Left ventricle myocardium superior (tissue), 1 donor: ENCODE results near the gene DECR2. TPM values are rescaled to one million over a fixed set of nuclear protein-coding genes. Genes with fewer than 3 reads are reported as not detected.

Source experiments
- ATAC-seq: fragments of 200-7000 bp; cut with Tn5 transposase; one replicate; pipeline ENCODE4 v1.9.1; 2020; ENCODE audit warnings: mild to moderate bottlenecking, moderate library complexity
- DNase-seq: peaks from one replicate; pipeline ENCODE4 v3.0.0-alpha.2; 2020
- intact Hi-C: fragments of 100-400 bp; cut with micrococcal nuclease; formaldehyde crosslinking; loops from one replicate; pipeline ENCODE4 v1.11.0; 2022
- total RNA-seq: library from RNA; stranded (reverse); fragmentation: NEBNext Ultra II Directional; extraction: Animal tissue kit (Norgen Biotek cat#: 25700); gene quantifications from one replicate; pipeline ENCODE4 v1.2.1, GENCODE V29; 2021
- donor health status: DM: no; HTN: yes; CAD: no; lungs with severe emphysema.

DECR2 gene
- total RNA-seq, 1 donor from 2014 or later = 9.8 TPM

GRCh38 chr16:364595-365491 is 36.8 kb upstream of the DECR2 start:
- DNase-seq (no peak), ATAC-seq (no peak)
- intact Hi-C loops = no loop called here

- intact Hi-C loops = no loop called here
- ATAC-seq (no peak), DNase-seq (no peak)
These were observed 35.2 kb upstream of the DECR2 start for GRCh38 chr16:366476-366875.

GRCh38 chr16:367333-367903 is 34.3 kb upstream of the DECR2 start:
- intact Hi-C loops = no loop called here
- ATAC-seq = no peak
- DNase-seq = no peak

GRCh38 chr16:368388-369158 is 33.1 kb upstream of the DECR2 start:
- ATAC-seq (no peak), DNase-seq (no peak)
- intact Hi-C loops = no loop called here

DNA sequence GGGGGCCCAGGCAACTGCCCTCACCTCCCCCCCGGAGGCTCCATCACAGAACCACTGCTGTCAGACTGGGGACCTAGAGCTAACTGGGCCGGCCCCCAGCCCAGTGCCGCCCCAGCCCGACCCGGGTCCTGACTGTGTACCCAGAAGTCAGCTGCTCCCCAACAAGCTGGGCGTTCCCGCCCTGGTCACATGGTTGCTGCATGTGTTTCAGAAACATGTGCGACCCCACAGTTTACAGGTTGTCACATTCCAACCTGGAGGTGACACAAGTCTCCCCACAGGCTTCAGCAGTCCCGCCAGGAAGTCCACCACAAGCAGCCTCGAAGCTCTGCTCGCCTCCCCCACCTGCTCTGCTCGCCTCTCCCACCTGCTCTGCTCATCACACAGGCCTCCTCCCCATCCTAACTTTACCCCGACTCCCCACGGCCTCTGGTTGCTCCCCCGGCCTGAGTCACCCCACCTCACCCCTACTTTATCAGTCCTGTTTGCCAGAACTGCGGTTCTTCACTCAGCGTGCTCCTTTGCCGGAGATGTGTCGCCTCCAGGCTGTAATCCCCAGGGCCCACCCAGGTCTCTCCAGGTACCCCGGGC is 32.3 kb upstream of the DECR2 start:
- ATAC-seq = no peak
- DNase-seq = no peak
- intact Hi-C loops = no loop called here

- DNase-seq (no peak), ATAC-seq (peak; percentile 55)
- intact Hi-C loops = no loop called here
These were observed 31.7 kb upstream of the DECR2 start for GRCh38 chr16:369866-370436.

DNA sequence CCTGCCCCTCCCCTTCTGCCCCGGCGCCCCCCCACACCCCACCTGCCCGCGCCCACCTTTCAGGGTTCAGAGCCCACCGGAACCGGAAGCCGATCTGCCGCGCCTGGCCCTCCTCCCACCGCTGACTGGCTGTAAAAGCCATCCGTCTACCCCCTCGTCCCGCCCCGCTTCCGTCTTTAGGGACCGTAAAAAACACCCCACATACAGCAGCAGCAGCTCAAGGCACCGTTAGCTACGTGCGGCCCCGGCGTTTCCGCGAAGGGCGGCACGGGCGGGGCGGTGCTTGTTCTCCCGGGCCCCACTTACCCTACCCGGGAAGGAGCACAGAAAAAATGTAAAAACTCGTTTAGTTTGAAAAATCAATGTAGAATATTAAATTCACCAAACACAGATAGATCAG is 31.2 kb upstream of the DECR2 start, which contains the start of gene MRPL28:
MRPL28 (minus strand) TSS at position 96 of the 400 bp plus-strand sequence. CDS start 320 bp downstream, outside the sequence.
- intact Hi-C loops = no loop called here
- peak; percentile 95 for ATAC-seq

DNA sequence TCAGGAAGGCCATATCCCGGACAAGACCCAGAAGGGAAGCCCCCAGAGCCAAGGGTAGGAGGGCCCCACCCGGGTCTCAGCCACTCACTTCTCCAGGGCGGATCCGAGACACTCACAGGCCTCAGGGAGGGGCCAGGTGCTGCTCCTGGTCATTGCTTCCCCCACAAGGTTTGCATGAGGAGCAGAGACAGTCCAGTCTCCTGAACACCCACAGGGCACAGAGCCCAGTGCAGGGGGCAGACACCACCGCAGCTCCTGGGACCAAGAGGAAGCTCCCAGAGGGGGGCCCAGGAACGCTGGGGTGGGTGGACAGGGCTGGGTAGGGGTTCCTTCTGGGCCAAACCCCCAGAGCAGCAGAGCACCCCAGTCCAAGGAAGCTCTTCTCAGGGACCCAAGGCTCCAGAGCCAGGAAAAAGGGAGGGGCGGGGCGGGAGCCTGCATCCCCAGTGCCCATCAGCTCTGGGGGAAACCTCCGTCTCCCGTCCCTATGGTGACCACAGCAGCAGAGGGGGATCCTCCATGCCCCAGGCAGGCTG is 30.6 kb upstream of the DECR2 start:
- ATAC-seq (peak; percentile 4), DNase-seq (no peak)
- intact Hi-C loops = no loop called here

More for the DNA sequence above, 31.2 kb upstream of the DECR2 start, which contains the start of gene MRPL28:
- DNase-seq = peak; percentile 96

DNA sequence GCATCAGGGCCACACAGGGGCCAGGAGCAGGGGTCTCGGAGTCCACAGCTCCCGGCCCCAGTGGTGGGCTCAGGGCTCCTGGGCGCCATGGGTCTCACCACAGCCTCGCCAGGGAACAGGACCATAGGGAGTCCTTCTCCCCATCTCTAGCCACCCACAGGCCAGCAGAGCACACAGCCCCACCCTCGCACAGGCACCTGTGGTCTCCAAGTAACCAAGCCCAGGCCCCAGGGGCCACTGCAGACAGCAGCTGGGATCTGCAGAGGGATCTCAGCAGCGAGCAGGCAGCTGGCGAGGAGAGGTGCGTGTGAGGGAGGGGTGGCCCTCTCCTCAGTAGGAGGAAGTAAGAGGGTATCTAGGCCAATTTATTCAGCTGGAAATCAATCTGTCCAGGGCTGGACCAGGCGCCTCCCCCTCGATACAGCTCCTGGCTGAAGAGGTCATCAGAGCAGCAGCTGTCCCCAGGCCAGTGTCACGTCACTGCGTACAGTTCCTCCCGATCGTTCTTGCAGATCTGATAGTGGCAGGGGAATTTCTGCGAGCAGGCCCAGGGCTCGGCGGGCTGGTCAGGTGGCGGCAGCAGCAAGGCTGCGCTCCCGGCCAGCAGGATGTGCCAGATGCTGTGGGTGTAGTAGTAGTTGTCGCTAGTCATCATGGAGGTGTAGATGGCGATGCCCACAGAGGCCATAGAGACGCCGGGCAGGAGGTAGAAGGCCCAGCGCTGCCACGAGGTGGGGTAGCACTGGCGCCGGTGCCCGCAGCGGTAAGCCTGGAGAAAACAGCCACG is 30.0 kb upstream of the DECR2 start:
- ATAC-seq = no peak
- intact Hi-C loops = no loop called here
- DNase-seq = no peak

- intact Hi-C loops = no loop called here
- DNase-seq (no peak), ATAC-seq (no peak)
These were observed 29.2 kb upstream of the DECR2 start for GRCh38 chr16:372302-372983.

GRCh38 chr16:373020-373598 is 28.6 kb upstream of the DECR2 start:
- ATAC-seq (no peak), DNase-seq (no peak)
- intact Hi-C loops = no loop called here

- intact Hi-C loops = no loop called here
- no peak for ATAC-seq
- DNase-seq = no peak
These were observed 27.7 kb upstream of the DECR2 start for GRCh38 chr16:373848-374615.

- intact Hi-C loops = no loop called here
- ATAC-seq (no peak), DNase-seq (no peak)
These were observed 27.1 kb upstream of the DECR2 start for GRCh38 chr16:374616-374926.

DNA sequence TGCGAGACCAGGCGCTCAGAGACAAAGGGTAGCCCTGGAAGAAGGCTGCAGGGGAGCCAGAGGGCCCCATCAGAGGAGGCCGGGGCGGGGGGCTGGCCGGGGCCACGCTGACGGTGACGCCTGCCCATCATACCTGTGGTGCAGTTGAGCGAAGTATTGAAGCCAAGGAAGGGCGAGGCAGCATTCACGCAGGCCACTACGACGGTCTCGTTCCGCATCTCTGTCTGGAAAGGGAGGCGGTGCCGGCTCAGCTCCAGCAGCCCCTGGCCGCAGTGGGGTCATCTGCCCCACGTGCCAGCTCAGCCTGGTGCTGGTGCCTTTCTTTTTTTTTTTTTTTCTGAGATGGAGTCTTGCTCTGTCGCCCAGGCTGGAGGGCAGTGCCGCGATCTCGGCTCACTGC is 26.5 kb upstream of the DECR2 start:
- intact Hi-C loops = no loop called here
- no peak for ATAC-seq
- no peak for DNase-seq

DNA sequence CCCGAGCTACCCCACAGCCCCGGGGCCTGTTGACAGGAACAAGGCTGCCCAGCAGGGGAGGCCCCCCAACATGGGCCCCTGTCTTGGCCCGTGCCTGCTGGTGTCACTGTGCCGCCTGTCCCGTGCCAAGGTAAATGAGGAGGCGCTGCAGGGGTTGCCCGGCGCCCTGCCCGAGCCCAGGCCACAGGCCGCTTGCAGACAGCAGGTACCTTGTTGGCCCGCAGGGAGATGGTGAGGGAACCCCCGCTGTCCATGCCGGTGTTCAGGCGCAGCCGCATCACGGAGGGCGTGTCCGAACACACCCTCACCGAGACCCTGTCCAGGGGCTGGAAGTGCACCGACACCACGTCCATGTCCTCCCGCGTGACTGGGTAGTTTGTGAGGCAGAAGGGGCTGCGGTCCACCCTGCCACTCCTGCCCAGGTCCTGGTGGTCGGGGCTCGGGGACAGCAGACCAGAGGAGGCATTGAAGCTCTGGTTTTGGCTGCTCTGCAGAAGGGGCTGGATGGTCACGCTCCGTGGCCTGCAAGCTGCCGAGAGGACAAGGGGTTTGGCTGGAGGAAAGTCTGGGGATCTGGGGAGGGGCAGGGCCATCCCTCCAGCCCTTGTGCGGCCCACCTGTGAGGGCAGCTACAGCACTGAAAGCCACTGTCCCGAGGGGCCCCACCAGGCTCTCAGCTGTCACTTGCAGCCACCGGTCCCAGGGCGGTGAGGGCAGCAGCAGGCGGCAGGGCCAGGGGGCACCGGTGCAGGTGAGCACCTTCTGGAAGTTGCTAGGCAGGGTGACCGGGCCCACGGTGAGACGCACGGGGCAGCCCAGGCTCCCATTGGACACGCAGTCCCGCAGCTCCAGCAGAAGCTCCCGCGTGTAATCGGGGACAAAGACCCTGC is 25.5 kb upstream of the DECR2 start:
- no peak for ATAC-seq
- DNase-seq = no peak
- intact Hi-C loops = no loop called here
